Measurements from ENCODE around the gene GRB2.
"Not testable (repeated sequence)": the region's sequence is repeated elsewhere in the genome, so short reads cannot be mapped to it uniquely, and the experiment has no call there.

GRB2 gene

DNA sequence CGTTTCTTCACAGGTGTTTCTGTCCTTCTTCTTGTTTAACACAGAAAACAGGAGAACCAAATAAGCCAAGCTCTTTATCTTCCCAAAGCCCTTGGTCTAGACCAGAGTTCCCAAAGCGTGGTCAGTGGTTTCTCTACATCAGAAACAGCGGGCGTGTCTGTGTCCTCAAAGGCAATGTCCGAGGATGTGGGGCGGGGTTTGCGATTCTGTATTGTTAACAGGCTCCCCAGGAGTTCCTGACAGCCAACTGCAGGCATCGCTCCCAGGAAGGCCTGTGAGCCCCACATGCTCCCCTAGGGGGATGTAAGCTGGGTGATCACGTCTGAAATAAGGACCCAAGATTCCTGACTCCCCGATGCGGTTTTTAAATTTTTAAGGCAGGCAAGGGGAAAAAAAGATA lies 87.8 kb downstream of the GRB2 start:
- DNase-seq: no peak

DNA sequence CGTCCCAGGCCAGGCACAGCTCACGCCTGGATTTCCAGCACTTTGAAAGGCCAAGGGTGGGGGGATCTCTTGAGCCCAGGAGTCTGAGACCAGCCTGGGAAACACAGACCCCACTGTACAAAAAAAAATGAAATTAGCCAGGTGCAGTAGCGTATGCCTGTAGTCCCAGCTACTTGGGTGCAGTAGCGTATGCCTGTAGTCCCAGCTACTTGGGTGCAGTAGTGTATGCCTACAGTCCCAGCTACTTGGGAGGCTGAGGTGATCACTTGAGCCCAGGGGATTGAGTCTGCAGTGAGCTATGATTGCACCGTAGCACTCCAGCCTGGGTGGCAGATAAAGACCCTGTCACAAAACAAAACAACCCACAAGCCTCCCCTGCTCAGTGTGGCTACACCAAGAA lies 89.2 kb downstream of the GRB2 start:
- DNase-seq: no peak

DNA sequence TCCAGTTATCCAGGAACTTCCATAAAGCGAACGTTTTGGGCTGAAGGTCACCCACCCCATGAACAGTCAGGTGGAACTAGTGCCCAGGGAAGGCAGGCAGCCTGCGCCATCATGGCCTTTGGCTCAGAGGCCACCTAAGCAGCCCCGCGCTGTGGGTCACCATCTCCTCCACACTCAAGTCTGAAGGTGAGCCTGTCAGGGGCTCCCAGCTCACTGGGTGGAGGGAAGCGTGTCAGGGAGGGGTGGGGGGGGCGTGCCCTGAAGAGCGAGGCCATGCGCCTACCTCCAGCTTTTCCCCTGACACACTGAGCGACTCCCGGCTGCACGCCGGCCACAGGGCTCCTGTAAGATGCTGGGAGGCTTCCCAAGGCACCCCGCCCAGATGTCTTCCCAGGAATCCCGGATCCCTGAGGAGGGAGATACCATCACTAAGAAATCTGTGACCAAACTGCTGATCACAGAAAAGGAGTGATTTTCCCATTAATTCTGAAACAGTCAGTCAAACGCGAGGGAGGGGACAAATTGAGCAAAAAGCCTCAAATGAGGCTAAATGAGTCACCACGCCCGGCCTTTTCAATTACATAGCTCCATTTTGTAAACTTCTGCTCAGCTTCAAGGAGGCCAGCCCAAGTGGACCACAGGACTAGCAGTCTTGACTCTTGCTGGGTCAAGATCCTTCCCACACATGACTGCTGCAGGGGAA lies 89.8 kb downstream of the GRB2 start:
- DNase-seq: no peak

DNA sequence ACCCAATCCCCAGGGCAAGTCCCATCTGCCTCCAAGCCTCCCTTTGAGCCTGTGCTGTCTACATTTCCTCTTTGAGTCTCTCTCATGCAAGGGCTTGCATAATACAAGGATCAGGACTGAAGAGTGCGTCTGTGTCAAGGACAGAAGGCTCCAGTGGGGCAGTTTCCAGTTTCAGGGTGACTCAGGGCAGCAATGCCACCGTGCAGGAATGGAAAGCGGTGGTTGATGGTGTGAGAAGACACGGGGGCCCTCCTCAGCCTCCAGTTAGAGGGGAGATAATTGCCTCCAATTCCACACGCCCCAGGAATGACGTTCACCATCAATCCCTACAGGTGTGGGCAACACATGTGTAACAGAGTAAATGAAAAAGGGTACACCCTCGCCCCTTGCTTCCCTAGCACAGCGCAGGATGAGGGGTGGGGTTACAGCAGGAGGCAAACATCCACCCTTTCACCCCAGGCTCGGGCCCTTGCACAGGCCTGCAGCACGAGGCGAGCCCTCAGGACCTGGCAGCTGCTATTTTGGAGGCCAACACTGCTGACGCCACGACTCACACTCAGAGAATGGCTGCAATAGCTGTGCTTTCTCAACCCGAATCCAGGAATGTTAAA lies 91.4 kb downstream of the GRB2 start:
- DNase-seq: peak in 3 of 14 donors; percentile 30 to 47 (median 35)

DNA sequence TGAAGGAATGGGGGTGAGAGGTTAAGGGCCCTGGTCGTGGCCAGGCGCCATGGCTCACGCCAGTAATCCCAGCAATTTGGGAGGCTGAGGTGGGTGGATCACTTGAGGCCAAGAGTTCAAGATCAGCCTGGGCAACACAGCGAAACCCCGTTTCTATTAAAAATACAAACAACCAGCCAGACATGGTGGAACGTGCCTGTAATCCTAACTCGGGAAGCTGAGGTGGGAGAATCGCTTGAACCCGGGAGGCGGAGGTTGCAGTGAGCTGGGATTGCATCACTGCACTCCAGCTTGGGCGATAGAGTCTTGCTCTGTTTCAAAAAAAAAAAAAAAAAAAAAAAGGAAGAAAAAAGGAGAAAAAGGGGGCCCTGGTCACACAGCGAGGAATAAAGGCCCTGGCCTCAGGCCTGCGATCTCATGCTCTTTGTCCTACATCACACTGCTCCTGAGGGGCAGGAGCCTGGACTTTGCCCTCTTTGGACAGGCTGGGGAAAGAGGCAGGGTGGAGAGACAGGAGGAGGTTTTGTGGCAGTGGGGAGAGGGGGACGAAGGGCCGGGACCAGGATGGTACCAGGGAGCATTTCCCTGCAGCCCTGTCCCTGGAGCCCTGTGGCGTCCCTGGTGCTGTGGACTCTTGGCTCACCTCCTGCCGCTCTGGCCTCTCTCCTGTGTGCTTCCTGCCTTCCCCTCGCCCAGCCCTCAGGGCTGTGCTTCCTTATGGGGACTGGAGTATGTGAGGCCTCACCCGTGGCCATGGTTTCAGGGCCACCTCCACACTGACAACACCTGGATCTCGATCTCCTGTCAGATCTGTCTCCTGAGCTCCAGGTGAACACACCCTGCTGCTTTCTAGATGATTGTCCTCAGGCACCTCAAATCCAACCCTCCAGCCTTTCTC lies 96.5 kb downstream of the GRB2 start:
- peak in 1 of 14 donors; percentile 23 for DNase-seq

DNA sequence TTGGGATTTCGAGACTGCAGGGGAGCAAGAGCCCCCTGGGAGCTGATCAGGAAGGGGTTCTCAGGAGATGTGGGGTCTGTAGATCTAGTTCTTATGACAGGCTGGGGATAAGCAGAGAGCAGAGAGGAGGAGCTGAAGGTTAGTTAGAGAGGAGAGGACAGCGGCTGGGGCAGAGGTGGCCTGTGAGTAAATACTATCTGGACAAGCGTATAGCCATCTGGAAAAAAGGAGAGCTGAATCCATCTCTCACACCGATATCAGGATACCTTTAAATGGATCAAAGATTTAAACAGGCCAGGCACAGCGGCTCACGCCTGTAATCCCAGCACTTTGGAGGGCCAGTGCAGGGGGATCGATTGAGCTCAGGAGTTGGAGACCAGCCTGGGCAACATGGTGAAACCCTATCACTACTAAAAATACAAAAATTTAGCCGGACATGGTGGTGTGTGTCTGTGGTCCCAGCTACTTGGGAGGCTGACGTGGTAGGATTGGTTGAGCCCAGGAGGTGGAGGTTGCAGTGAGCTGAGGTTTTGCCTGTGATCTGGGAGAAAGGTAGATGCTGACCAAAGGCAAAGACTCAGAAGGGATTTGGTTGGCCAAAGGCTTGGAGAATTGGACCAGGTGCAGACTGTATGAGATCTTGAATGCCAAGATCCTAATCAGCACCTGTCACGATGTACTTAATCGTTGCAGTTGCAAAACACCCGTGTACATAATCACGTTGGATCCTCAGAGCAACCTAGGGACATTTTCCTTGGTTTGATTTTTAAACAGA lies 97.3 kb downstream of the GRB2 start:
- DNase-seq: no peak

DNA sequence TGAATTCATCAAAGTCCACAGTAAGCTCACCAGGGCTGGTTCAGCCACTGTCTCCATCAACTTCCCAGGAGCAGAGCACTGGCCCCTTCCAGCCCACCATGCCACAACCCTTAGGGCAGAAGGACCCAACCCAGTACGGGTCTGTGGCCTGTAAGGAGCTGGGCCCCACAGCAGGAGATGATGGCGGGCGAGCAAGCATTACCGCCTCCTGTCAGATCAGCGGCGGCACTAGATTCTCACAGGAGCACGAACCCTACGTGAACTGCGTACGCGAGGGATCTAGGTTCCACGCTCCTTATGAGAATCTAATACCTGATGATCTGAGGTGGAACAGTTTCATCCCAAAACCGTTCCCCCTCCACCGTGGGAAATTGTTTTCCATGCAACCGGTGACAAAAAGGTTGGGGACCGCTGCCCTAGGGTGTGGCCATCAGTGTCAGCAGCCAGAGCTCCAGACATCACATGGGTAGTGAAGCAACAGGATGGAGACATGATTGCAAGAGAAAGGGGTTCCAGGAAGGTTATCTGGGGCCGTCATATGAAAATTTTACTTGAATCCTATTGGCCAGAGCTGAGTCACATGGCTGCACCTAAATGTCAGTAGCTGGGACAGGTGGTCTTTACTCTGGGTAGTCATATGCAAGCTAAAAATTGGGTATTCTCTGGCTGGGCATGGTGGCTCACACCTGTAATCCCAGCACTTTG lies 103.8 kb downstream of the GRB2 start:
- no peak for DNase-seq

DNA sequence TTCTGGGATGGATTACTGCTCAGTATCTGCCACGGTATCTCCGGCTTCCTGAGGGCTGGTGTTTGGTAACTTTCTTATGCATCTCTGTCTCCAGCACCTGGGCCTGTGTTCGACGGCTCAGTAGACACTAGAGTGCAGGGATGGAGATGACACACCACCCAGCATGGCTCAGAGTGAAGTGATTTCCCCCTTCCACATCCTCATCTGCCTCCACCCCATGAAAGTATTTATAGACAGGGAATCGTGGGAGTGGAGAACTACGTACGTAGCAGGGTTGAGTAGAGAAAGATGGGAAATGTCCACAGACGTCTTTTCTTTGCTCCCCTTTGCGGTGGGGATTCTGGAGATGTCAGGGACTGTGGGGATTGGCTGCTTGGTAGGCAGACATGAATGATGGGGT lies 104.4 kb downstream of the GRB2 start:
- no peak for DNase-seq

DNA sequence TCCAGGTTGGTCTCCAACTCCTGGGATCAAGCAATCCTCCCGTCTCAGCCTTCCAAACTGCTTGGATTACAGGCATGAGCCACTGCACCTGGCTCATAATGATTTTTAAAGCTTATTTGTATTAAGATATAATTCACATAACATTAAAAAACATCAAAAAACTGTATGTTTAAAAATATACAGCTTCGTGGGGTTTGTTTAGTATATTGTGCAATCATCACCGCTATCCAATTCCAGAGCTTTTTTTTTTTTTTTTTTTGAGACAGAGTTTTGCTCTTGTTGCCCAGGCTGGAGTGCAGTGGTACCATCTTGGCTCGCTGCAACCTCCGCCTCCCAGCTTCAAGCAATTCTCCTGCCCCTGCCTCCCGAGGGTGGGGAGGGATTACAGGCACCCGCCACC lies 105.2 kb downstream of the GRB2 start:
- DNase-seq: no peak

DNA sequence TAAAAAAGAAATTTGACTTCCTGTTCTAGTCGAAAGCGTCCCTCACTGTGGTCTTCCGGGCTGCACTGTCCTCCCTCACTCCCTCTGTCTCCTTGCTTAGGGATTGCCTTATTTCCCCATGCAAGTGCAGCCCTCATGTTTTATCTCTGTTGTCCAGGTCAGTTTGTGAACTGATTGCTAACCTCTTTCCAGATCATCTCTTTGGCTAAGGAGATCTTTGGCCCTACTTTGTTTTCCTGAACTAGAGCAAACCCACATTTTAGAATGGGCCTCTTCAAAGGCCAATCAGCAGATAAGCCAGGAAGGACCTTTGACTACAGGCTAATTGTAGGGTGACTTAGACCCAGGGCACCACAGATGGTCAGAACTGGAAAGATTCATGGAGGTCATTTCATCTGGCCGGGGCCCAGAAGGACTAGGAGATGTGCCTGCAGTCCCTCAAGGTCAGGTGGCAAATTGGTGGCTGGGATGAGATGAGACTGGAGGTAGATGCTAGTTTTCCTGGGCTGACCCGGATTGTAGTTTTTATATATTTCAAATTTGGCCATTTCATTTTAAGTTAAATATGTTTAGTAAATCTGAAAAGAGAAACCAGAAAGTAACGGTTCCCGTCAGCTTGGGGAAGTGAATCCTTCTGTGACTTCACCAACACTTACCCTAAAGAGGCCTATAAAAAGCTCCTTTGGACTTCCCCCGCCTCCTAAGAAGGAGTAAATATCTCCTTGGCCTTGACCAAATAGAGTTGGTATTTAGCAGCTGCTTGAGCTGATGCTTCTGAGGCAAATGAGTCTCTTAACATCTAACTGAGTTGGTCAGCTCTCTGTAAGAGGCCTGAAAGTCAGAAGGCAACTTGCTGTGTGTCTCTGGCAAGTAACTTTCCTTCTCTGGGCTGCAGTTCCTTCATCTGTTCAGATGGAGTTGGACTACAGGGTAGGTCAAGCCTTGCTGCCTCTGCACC lies 110.0 kb downstream of the GRB2 start:
- DNase-seq: no peak

DNA sequence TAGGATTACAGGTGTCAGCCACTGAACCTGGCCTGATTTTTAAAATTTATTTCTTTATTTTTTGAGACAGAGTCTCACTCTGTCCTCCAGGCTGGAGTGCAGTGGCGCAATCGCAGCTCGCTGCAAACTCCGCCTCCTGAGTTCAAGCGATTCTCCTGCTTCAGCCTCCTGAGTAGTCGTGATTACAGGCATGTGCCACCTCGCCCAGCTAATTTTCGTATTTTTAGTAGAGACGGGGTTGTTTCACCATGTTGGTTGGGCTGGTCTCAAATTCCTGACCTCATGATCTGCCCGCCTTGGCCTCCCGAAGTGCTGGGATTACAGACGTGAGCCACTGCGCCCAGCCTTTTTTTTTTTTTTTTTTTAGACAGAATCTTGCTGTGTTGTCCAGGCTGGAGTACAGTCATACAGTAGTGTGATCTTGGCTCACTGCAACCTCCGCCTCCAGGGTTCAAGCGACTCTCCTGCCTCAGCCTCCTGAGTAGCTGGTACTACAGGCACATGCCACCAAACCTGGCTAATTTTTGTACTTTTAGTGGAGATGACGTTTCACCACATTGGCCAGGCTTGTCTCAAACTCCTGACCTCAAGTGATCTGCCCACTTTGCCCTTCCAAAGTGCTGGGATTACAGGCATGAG lies 112.5 kb downstream of the GRB2 start:
- not testable (repeated sequence) for DNase-seq

DNA sequence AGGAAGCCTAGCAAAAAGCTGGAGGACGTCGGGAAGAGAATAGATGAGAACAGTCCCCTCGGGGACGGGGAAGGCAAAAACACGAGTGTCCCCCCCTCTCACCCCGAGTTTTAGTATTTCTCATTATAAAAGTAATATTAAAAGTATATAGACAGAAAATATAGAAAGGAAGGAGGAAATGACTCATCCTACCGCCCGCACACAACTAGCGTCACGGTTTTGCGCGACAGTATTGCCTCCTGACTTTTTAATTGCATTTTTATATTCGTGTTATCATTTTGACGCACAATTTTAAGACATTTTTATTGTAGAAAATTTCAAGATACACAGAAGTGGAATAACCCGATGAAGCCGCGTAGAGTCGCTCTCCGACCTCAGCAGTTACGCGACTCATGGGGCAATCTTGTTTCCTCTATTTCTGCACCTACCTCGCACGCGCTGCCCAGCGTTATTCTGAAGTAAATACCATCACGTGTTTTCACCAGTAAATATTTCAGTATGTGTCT lies 115.6 kb downstream of the GRB2 start:
- peak in 5 of 14 donors; percentile 43 to 62 (median 52) for DNase-seq

DNA sequence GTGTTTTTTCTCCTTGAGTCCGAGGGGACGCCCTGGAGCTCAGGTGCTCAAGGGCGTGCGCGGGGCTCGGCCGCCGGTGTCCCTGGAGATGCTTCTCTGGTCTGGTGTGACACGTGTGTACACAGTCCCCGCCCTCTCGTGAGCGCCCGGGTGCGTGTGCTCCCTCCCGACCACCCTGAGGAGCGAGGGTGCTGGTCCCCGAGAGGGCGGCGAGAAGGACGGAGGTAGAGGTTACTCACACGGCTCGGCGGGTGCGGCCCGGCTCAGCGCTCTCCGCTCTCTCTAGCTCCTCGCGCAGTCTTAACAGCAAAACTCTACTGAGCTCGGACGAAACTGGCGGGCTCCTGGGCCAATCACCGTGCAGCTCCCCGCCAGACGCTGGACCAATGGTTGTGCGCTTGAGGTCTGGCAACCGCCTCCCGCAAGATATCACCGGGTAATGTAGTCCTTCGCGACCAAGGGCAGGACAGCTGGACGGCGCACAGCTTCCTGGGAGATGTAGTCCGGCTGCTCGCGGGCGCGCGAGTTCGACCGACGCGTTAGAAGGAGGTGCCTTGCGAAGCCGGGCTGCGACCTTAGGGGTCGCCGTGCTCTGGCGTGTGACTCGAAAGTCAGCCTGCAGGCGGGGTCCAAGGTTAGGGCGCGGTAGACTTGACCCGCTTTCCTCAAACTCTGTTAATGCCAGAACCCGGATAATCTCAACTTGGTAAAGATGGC lies 116.2 kb downstream of the GRB2 start, which contains the start of gene SLC25A19:
Gene SLC25A19, minus strand, starts transcription at position 319 of the 717 bp plus-strand sequence. CDS start 2,669 bp downstream, outside the sequence.
- DNase-seq: peak; percentile 82 to 98 (median 97)

DNA sequence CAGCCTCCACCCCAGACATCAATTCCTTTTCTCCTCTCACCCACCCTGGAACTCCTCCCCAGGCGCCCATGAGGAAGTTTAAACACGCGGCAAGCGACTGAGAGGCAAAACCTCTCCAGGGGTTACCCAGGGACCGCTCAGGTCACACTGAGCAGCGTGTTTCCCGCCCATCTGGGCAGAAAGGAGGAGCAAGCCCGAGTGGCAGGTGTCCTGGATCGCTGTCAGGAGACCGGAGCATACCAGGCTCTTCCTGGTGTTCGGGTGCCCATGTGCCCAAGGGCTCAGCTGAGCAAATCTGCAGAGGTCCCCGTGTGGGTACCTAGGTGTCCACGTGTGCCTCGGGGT lies 116.7 kb downstream of the GRB2 start:
- DNase-seq: peak in 2 of 14 donors; percentile 62 to 68

DNA sequence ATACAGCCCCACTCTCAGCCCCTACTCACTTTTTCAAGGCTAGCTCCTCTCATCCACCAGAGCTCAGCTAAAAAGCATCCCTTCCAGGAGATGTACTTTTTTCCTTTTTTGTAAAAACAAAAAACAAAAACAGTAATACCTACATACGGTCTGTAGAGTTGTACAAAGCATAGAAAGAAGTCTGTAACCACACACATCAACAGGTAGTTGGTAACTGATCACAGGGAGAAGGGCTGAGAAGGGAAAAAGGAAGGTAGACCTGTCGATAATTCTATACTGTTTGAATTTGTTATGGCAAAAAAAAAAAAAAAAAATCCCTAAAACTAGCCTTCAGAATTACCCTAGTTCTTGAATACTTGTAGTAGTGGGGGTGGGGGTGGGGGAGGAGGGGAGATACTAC lies 117.1 kb downstream of the GRB2 start:
- no peak for DNase-seq

DNA sequence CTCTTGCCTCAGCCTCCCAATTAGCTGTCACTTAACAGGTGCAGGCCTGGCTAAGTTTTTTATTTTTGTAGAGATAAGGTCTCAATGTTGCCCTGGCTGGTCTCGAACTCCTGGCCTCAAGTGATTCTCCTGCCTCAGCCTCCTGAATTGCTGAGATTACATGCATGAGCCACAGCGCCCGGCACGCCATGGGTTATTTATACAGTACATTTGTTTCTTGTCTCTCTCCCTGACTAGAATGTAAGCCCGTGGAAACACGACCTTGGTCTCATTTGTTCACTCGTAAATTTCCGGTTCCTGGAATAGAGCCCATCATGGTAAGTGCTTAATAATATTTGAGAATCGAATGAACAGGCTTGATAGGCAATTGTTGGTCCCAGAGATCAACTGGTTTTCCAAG lies 118.3 kb downstream of the GRB2 start:
- DNase-seq: no peak

DNA sequence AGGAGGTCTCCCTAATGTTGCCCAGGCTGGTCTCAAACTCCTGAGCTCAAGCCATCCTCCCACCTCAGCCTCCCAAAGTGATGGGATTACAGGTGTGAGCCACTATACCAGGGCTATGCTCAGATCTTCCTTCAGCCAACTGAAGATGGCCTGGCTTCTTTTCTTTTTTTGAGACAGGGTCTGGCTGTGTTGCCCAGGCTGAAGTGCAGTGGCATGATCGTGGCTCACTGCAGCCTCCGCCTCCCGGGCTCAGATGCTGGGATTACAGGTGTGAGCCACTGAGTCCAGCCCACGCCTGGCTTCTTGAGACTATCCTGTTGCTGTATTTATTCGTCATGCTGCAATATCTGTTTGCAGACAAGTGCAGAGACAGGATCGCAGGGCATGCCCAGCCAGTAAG lies 120.4 kb downstream of the GRB2 start:
- DNase-seq: no peak

DNA sequence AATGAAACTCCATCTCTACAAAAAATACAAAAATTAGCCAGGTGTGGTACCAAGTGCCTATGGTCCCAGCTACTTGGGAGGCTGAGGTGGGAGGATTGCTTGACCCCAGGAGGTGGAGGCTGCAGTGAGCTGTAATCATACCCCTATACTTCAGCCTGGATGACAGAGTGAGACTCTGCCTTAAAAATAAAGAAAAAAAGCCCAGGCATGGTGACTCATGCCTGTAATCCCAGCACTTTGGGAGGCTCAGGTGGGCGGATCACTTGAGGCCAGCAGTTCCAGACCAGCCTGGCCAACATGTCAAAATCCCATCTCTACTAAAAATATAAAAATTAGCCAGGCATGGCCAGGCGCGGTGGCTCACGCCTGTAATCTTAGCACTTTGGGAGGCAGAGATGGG lies 125.3 kb downstream of the GRB2 start:
- DNase-seq: not testable (repeated sequence)

DNA sequence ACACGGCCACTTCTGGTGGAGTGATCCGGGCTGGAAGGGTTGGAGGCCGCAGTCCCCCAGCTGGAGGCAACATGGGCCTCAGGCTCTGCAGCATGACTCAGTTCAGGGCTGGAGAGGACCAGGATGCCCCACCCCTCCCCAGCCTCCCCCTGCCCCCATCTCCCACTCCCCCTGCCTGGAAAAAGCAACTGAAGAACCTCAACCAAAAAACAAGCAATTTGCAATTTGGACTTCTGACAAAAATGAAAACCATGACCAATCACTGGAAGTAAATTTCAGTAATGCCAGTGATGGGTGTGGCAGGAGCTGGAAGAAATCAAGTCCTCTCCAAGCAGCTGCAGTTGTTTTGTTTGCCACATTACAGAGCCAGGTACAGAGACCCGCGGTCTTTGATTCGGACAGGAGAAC lies 127.8 kb downstream of the GRB2 start:
- DNase-seq: no peak
